Neural progenitor cell (in vitro differentiated cells): ENCODE data around the gene PTPRK.

Experiments
- EZH2 ChIP-seq: fragments of 200-600 bp; sonication (generic); IDR thresholded peaks from 2 replicates; pipeline ENCODE4 v1.6.1; 2017; ENCODE audit warnings: antibody characterized with exemption, mild to moderate bottlenecking, moderate library complexity
- EZH2phosphoT487 ChIP-seq: fragments of 200-600 bp; sonication (generic); IDR thresholded peaks from 2 replicates; pipeline ENCODE4 v1.6.1; 2017; ENCODE audit warnings: antibody characterized with exemption
- TF ChIP-seq, protein P1 (sequence below): fragments of 200-600 bp; sonication (generic); IDR thresholded peaks from 2 replicates; pipeline ENCODE4 v1.5.1; 2017; ENCODE audit warnings: antibody characterized with exemption, mild to moderate bottlenecking

GRCh38 chr6:128500014-128500413 is 20.4 kb downstream of the PTPRK start:
- TF ChIP-seq, protein P1, sequence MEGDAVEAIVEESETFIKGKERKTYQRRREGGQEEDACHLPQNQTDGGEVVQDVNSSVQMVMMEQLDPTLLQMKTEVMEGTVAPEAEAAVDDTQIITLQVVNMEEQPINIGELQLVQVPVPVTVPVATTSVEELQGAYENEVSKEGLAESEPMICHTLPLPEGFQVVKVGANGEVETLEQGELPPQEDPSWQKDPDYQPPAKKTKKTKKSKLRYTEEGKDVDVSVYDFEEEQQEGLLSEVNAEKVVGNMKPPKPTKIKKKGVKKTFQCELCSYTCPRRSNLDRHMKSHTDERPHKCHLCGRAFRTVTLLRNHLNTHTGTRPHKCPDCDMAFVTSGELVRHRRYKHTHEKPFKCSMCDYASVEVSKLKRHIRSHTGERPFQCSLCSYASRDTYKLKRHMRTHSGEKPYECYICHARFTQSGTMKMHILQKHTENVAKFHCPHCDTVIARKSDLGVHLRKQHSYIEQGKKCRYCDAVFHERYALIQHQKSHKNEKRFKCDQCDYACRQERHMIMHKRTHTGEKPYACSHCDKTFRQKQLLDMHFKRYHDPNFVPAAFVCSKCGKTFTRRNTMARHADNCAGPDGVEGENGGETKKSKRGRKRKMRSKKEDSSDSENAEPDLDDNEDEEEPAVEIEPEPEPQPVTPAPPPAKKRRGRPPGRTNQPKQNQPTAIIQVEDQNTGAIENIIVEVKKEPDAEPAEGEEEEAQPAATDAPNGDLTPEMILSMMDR = no peak
- TF ChIP-seq EZH2 = no peak
- TF ChIP-seq EZH2phosphoT487 = no peak
